Hepatocyte (in vitro differentiated cells): ENCODE measurements around the gene ZDHHC11B. TPM values are rescaled to one million over a fixed set of nuclear protein-coding genes. Genes with fewer than 3 reads are reported as not detected.
A peak's percentile ranks its signal among the peaks of the same experiment; 100 is the strongest.
"Not testable (repeated sequence)": the region's sequence is repeated elsewhere in the genome, so short reads cannot be mapped to it uniquely, and the experiment has no call there.

Source experiments
- DNase-seq: peaks from one replicate; pipeline ENCODE4 v3.0.0-alpha.2; 2016; ENCODE audit warnings: low spot score
- H2AFZ ChIP-seq: fragments of 200-600 bp; sonication (generic); 2 replicates; pipeline ENCODE4 v1.6.0; 2016; ENCODE audit warnings: antibody characterized with exemption, mild to moderate bottlenecking
- H3K27ac ChIP-seq: fragments of 200-600 bp; sonication (generic); 2 replicates; pipeline ENCODE4 v1.5.1; 2016; ENCODE audit warnings: mild to moderate bottlenecking
- H3K27me3 ChIP-seq: fragments of 200-600 bp; sonication (generic); 2 replicates; pipeline ENCODE4 v1.6.1; 2016
- H3K36me3 ChIP-seq: fragments of 200-600 bp; sonication (generic); replicated peaks from 2 replicates; pipeline ENCODE4 v1.5.1; 2016; ENCODE audit warnings: low read depth; ENCODE audit not compliant: insufficient read depth
- H3K4me1 ChIP-seq: fragments of 200-600 bp; sonication (generic); 2 replicates; pipeline ENCODE4 v1.5.1; 2016; ENCODE audit warnings: mild to moderate bottlenecking, moderate library complexity; ENCODE audit not compliant: insufficient read depth
- H3K4me2 ChIP-seq: fragments of 200-600 bp; sonication (generic); 2 replicates; pipeline ENCODE4 v1.6.0; 2016
- H3K4me3 ChIP-seq: fragments of 200-600 bp; sonication (generic); 2 replicates; pipeline ENCODE4 v1.5.1; 2016; ENCODE audit warnings: mild to moderate bottlenecking
- H3K79me2 ChIP-seq: fragments of 200-600 bp; sonication (generic); 2 replicates; pipeline ENCODE4 v1.6.0; 2017; ENCODE audit warnings: mild to moderate bottlenecking
- H3K9me2 ChIP-seq: fragments of 200-600 bp; sonication (generic); replicated peaks from 2 replicates; pipeline ENCODE4 v1.6.0; 2017; ENCODE audit warnings: mild to moderate bottlenecking; ENCODE audit not compliant: insufficient read depth
- H3K9me3 ChIP-seq: fragments of 200-600 bp; sonication (generic); 2 replicates; pipeline ENCODE4 v1.5.1; 2016; ENCODE audit warnings: low read depth, mild to moderate bottlenecking
- H4K20me1 ChIP-seq: fragments of 200-600 bp; sonication (generic); 2 replicates; pipeline ENCODE4 v1.6.0; 2016; ENCODE audit warnings: mild to moderate bottlenecking; ENCODE audit not compliant: insufficient read depth, poor library complexity, severe bottlenecking
- CTCF ChIP-seq: fragments of 200-600 bp; sonication (generic); IDR thresholded peaks from 2 replicates; pipeline ENCODE4 v1.5.1; 2016; ENCODE audit warnings: antibody characterized with exemption, mild to moderate bottlenecking; ENCODE audit not compliant: poor library complexity
- EZH2 ChIP-seq: fragments of 200-600 bp; sonication (generic); IDR thresholded peaks from 2 replicates; pipeline ENCODE4 v1.6.1; 2016; ENCODE audit warnings: antibody characterized with exemption, mild to moderate bottlenecking, borderline replicate concordance
- EZH2phosphoT487 ChIP-seq: fragments of 200-600 bp; sonication (generic); IDR thresholded peaks from one replicate; pipeline ENCODE4 v1.6.1; 2018; ENCODE audit warnings: antibody characterized with exemption, mild to moderate bottlenecking, low read depth, moderate library complexity; ENCODE audit not compliant: unreplicated experiment, severe bottlenecking
- WGBS: methylation state at CpG from one replicate; pipeline ENCODE4 v1.1.6; 2016; ENCODE audit warnings: low lambda C conversion rate; ENCODE audit errors: missing lambda C conversion rate; 5-methylcytosine and 5-hydroxymethylcytosine counted together
- polyA plus RNA-seq: library from polyadenylated mRNA; unstranded; fragments of >200 nt; fragmentation: Nextera tagmentation; extraction: Ambion mirVana; gene quantifications from 2 replicates; pipeline ENCODE4 v1.2.1, GENCODE V29; 2016
- total RNA-seq: library from RNA; depleted of rRNA; stranded (reverse); fragments of >200 nt; gene quantifications from 2 replicates; pipeline ENCODE4 v1.2.3, GENCODE V29; 2014

The ZDHHC11B gene
- total and polyA plus RNA-seq, 2 experiments from 2014 or later: 0.83 to 1.3 TPM

GRCh38 chr5:727087-727486 lies 57.4 kb downstream of the ZDHHC11B start:
- not testable (repeated sequence) for H3K4me1 ChIP-seq, H3K9me3 ChIP-seq, H3K9me2 ChIP-seq, H3K4me2 ChIP-seq, H3K27ac ChIP-seq, H3K27me3 ChIP-seq, H3K4me3 ChIP-seq, H4K20me1 ChIP-seq, H3K36me3 ChIP-seq, H2AFZ ChIP-seq, H3K79me2 ChIP-seq
- 14% methylated on average over 8 of the region's 9 CpGs for WGBS
- peak; percentile 16 for TF ChIP-seq CTCF
- peak; percentile 38 for DNase-seq

DNA sequence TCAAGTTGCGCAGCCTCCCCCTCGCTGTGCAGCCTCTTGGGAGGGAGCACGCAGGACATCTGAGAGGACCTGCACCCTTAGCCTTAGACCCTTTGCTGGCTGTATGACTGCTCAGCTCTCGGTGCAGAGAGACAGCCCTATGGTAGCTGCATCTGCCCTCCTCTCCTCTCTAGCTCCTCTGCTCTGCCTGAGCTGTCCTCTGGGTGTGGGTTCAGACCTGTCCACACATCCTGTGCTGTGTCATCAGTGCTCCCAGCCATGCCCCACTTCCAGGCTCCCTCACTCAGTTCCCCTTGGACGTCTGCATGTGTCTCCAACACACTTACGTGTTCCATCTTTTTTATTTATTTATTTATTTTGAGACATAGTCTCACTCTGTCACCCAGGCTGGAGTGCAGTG lies 60.7 kb downstream of the ZDHHC11B start:
- not testable (repeated sequence) for H3K4me1 ChIP-seq, H3K9me2 ChIP-seq
- 86% methylated on average over 2 of the region's 6 CpGs for WGBS

GRCh38 chr5:723309-723708 lies 61.2 kb downstream of the ZDHHC11B start:
- not testable (repeated sequence) for H4K20me1 ChIP-seq, H3K36me3 ChIP-seq, H3K9me2 ChIP-seq, H3K4me3 ChIP-seq, H3K27me3 ChIP-seq, H3K79me2 ChIP-seq, DNase-seq, H3K9me3 ChIP-seq, H3K4me2 ChIP-seq, H2AFZ ChIP-seq, H3K4me1 ChIP-seq, H3K27ac ChIP-seq
- 65% methylated on average over 4 of the region's 4 CpGs for WGBS

More for the DNA sequence above, 60.7 kb downstream of the ZDHHC11B start:
- not testable (repeated sequence) for H4K20me1 ChIP-seq, H3K27me3 ChIP-seq, H3K4me2 ChIP-seq, H2AFZ ChIP-seq, DNase-seq, H3K27ac ChIP-seq, H3K36me3 ChIP-seq, H3K4me3 ChIP-seq, H3K9me3 ChIP-seq, H3K79me2 ChIP-seq

DNA sequence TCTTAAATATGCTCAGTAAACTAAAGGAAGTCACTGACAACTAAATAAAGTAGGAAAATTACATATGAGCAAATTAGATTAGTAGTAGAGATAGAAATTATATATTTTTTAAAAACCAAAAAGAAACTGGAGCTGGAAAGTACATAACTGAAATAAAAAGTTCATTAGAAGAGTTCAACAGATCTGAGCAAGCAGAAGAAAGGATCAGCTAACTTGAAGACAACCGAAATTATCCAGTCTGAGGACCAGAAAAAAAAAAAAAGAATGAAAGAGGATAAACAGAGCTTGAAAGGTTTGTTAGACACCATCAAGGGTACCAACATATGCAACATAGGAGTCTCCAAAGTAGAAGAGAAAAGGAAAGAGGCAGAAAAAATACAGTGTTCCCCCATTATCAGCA lies 65.2 kb downstream of the ZDHHC11B start:
- not testable (repeated sequence) for H3K9me3 ChIP-seq, H3K9me2 ChIP-seq, H3K4me3 ChIP-seq, H3K4me1 ChIP-seq, H3K4me2 ChIP-seq, H4K20me1 ChIP-seq, H3K36me3 ChIP-seq, H3K27ac ChIP-seq, H3K79me2 ChIP-seq, H3K27me3 ChIP-seq, DNase-seq, H2AFZ ChIP-seq
- WGBS: 85% methylated on average over 1 of the region's 1 CpG

GRCh38 chr5:717143-717542 lies 67.4 kb downstream of the ZDHHC11B start:
- Histone ChIP-seq H4K20me1 (no peaks in the 10 kb centered on the region), H3K4me2 (no peak overlapping the region), H3K4me3 (no peak overlapping the region), H3K27ac (peak overlapping the region; percentile 52), H3K4me1 (peaks cover 5% of the 10 kb centered on the region), H3K9me3 (no peaks in the 10 kb centered on the region), H2AFZ (no peak overlapping the region), H3K9me2 (no peaks in the 10 kb centered on the region), H3K79me2 (no peaks in the 10 kb centered on the region), H3K36me3 (no peaks in the 10 kb centered on the region), H3K27me3 (no peaks in the 10 kb centered on the region)
- no peak for DNase-seq
- 68% methylated on average over 7 of the region's 7 CpGs for WGBS
- TF ChIP-seq EZH2: no peak
- no peak for TF ChIP-seq EZH2phosphoT487
- no peak for TF ChIP-seq CTCF

- not testable (repeated sequence) for H3K27me3 ChIP-seq, H2AFZ ChIP-seq, H3K9me3 ChIP-seq, H4K20me1 ChIP-seq, H3K4me2 ChIP-seq, H3K4me3 ChIP-seq, H3K79me2 ChIP-seq, H3K4me1 ChIP-seq, H3K36me3 ChIP-seq, H3K9me2 ChIP-seq
- WGBS: 58% methylated on average over 4 of the region's 4 CpGs
- peak; percentile 25 for DNase-seq
- H3K27ac ChIP-seq: peak overlapping the region; percentile 52
Measured at GRCh38 chr5:716740-717139, 67.8 kb downstream of the ZDHHC11B start.

- H3K36me3 ChIP-seq, H3K9me2 ChIP-seq, H3K27me3 ChIP-seq, H3K4me3 ChIP-seq, H3K9me3 ChIP-seq, H3K79me2 ChIP-seq, DNase-seq, H2AFZ ChIP-seq, H3K4me2 ChIP-seq, H3K4me1 ChIP-seq, H4K20me1 ChIP-seq, H3K27ac ChIP-seq: not testable (repeated sequence)
- 93% methylated on average over 4 of the region's 4 CpGs for WGBS
Measured at GRCh38 chr5:715636-716035, 68.9 kb downstream of the ZDHHC11B start.
